ENCODE results near the gene RSBN1.
"Not testable (repeated sequence)": the region's sequence is repeated elsewhere in the genome, so short reads cannot be mapped to it uniquely, and the experiment has no call there.

Gene RSBN1

DNA sequence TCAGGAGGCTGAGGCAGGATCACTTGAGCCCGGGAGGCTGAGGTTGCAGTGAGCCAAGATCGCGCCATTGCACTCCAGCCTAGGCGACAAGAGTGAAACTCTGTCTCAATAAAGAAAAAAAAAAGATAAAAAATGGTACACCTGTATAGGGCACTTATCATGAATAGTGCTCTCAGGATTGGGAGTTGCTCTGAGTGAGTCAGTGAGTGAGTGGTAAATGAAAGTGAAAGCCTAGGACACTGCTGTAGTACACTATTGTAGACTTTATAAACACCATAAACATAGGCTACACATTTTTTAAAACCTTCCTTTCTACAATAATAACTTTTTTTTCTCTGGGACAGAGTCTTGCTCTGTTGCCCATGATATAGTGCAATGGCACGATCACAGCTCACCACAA is 69.8 kb downstream of the RSBN1 start:
- DNase-seq (ENCODE audit: low spot score) = no peak

DNA sequence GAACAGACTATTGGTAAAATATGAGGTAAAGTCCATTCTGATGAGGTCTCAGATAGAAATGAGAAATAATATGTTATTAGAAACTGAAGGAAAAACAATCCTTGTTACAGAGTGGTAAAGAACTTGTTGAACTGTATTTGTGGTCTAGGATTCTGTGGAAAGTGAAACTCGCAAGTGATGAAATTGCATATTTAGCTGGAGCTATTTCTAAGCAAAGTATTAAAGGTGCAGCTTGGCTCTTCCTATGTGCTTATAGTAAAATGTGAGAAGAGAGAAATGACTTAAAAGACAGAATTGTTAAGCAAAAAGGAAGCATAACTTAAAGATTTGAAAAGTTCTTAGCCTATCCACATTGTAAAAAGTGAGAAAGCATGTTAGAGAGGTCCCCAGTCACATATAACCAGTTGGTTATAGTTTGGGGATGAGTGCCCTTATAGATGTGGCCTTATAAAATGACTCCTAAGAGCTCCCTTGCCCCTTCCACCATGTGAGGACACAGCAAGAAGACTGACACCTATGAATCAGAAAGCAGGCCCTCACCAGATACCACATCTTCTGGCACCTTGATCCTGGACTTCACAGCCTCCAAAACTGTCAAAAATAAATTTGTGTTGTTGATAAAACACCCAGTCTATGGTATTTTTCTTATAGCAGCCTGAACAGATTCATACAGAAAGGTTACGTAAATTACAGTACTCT is 77.8 kb downstream of the RSBN1 start:
- DNase-seq (ENCODE audit: low spot score) = no peak

DNA sequence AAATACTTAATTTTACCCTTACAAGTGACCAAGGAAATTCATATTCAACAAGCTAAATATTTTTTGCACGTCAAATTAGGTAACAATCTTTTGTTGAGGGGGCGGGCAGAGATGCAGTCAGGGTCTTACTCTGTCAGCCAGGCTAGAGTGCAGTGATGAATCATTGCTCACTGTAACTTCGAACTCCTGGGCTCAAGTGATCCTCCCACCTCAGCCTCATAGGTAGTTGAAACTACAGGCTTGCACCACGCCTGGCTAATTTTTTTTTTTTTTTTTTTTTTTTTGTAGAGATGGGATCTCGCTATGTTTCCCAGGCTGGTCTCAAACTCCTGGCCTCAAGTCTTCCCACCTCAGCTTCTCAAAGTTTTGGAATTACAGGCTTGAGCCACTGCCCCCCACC is 79.5 kb downstream of the RSBN1 start:
- no peak for DNase-seq (ENCODE audit: low spot score)

GRCh38 chr1:113721010-113721409 is 91.3 kb downstream of the RSBN1 start:
- DNase-seq (ENCODE audit: low spot score) = no peak

DNA sequence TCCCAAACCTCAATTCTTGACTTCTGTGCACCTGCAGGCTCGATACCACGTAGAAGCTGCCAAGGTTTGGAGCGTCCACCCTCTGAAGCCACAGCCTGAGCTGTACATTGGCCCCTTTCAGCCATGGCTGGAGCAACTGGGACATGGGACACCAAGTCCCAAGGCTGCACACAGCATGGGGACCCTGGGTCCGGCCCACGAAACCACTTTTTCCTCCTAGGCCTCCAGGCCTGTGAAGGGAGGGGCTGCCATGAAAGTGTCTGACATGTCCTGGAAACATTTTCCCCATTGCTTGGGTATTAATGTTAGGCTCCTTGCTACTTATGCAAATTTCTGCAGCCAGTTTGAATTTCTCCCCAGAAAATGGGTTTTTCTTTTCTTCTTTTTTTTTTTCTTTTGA is 93.7 kb downstream of the RSBN1 start:
- not testable (repeated sequence) for DNase-seq (ENCODE audit: low spot score)

DNA sequence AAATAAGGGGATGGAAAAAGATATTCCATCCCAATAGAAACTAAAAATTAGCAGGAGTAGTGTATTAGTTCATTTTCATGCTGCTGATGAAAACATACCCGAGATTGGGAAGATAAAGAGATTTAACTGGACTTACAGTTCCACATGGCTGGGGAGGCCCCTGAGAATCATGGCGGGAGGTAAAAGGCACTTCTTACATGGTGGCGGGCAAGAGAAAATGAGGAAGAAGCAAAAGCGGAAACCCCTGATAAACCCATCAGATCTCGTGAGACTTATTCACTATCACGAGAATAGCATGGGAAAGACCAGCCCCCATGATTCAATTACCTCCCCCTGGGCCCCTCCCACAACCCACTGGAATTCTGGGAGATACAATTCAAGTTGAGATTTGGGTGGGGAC is 94.8 kb downstream of the RSBN1 start:
- DNase-seq (ENCODE audit: low spot score) = not testable (repeated sequence)

DNA sequence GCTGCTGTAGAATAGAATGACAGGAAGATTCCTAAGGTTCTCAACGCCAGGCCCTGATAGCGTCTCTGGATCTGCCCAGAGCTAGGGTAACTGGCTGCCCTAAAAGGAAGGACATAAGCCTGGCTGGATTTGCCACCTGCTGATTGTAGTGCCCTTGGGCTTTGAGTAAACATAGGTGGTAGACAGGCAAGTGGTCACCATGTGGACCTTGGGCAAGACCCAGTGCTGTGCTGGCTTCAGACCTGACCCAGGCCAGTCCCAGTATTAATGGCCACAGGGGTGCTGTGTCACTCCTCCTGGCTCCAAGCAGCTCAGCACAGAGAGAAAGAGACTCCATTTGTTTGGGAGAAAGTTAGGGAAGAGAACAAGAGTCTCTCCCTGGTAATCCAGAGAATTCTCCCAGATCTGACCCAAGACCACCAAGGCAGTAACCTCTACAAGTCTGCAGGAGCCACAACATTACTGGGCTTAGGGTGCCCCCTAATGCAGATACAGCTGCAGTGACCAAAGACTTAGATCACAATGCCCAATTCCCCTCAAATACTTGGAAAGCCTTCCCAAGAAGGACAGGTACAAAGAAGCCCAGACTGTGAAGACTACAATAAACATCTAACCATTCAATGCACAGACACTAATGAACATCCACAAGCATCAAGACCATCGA is 97.5 kb downstream of the RSBN1 start:
- no peak for DNase-seq (ENCODE audit: low spot score)

Data from putamen (tissue), 1 donor.